ENCODE results near the gene RMI1.
"Not testable (repeated sequence)": the region's sequence is repeated elsewhere in the genome, so short reads cannot be mapped to it uniquely, and the experiment has no call there.

The RMI1 gene

GRCh38 chr9:83980395-83981125 is at the start of gene RMI1:
TSS of gene RMI1 (plus strand) at chr9:83980805. CDS start at chr9:84000987, 20,182 bp downstream.
- peak; percentile 99 for DNase-seq

GRCh38 chr9:83930881-83931280 is 49.7 kb upstream of the RMI1 start:
- DNase-seq = no peak

GRCh38 chr9:83932011-83932410 is 48.6 kb upstream of the RMI1 start:
- no peak for DNase-seq

GRCh38 chr9:83932851-83933250 is 47.8 kb upstream of the RMI1 start:
- no peak for DNase-seq

- no peak for DNase-seq
Observed at GRCh38 chr9:83933790-83934189, 46.8 kb upstream of the RMI1 start.

GRCh38 chr9:83934569-83935275 is 45.9 kb upstream of the RMI1 start:
- DNase-seq = no peak

- DNase-seq = no peak
Observed at GRCh38 chr9:83935276-83935935, 45.2 kb upstream of the RMI1 start.

- no peak for DNase-seq
Observed at GRCh38 chr9:83936523-83936922, 44.1 kb upstream of the RMI1 start.

GRCh38 chr9:83937861-83938455 is 42.6 kb upstream of the RMI1 start:
- DNase-seq = peak; percentile 63

- DNase-seq = no peak
Observed at GRCh38 chr9:83940590-83941303, 39.9 kb upstream of the RMI1 start.

- DNase-seq = not testable (repeated sequence)
Observed at GRCh38 chr9:83948096-83948495, 32.5 kb upstream of the RMI1 start.

GRCh38 chr9:83956086-83956435 is 24.5 kb upstream of the RMI1 start:
- no peak for DNase-seq

- DNase-seq = peak; percentile 94
Observed at GRCh38 chr9:83956436-83957247, 24.0 kb upstream of the RMI1 start.

- no peak for DNase-seq
Observed at GRCh38 chr9:83957248-83957513, 23.4 kb upstream of the RMI1 start.

- no peak for DNase-seq
Observed at GRCh38 chr9:83959061-83959460, 21.5 kb upstream of the RMI1 start.

GRCh38 chr9:83960991-83961390 is 19.6 kb upstream of the RMI1 start:
- no peak for DNase-seq

- no peak for DNase-seq
Observed at GRCh38 chr9:83962165-83962564, 18.4 kb upstream of the RMI1 start.

- DNase-seq = peak; percentile 10
Observed at GRCh38 chr9:83964973-83965349, 15.6 kb upstream of the RMI1 start.

- peak; percentile 20 for DNase-seq
Observed at GRCh38 chr9:83965350-83966208, 15.0 kb upstream of the RMI1 start.

- DNase-seq = peak; percentile 18
Observed at GRCh38 chr9:83966209-83966582, 14.4 kb upstream of the RMI1 start.

- no peak for DNase-seq
Observed at GRCh38 chr9:83967073-83967472, 13.5 kb upstream of the RMI1 start.
